ENCODE data around the gene MOB3B.

GRCh38 chr9:27496135-27496504, 33.5 kb downstream of the MOB3B start:
- TF ChIP-seq CTCF (IDR thresholded peaks at IDR 0.05) (no peak), SIN3A (IDR thresholded peaks at IDR 0.05; ENCODE audit: borderline replicate concordance, insufficient read depth, low read depth, low read length) (no peak), REST (IDR thresholded peaks at IDR 0.05; ENCODE audit: insufficient read depth in 1 of 2, low read depth in 2 of 2, low read length in 1 of 2) (no peak), POLR2AphosphoS5 (IDR thresholded peaks at IDR 0.05; ENCODE audit: low read depth, low read length) (no peak)

Measured in Panc1 (cell line).